EH (cell line): Measurements from ENCODE around the gene PIK3R5.

Source experiments
- DNase-seq: peaks from one replicate; pipeline ENCODE4 v3.0.0-alpha.2; 2015; ENCODE audit warnings: low read depth

Gene PIK3R5

GRCh38 chr17:8922451-8922850 is 43.1 kb downstream of the PIK3R5 start:
- DNase-seq: peak; percentile 89

- DNase-seq: no peak
These were observed 44.4 kb downstream of the PIK3R5 start for GRCh38 chr17:8921147-8921546.

- DNase-seq: peak; percentile 32
These were observed 46.6 kb downstream of the PIK3R5 start for GRCh38 chr17:8918807-8919465.

- no peak for DNase-seq
These were observed 49.0 kb downstream of the PIK3R5 start for GRCh38 chr17:8916466-8916865.

GRCh38 chr17:8914554-8914953 is 51.0 kb downstream of the PIK3R5 start:
- DNase-seq: no peak

- no peak for DNase-seq
These were observed 51.6 kb downstream of the PIK3R5 start for GRCh38 chr17:8913879-8914278.

GRCh38 chr17:8913091-8913490 is 52.4 kb downstream of the PIK3R5 start:
- DNase-seq: no peak

GRCh38 chr17:8912084-8912981 is 53.2 kb downstream of the PIK3R5 start:
- DNase-seq: no peak

GRCh38 chr17:8910969-8911604 is 54.4 kb downstream of the PIK3R5 start:
- no peak for DNase-seq

GRCh38 chr17:8909586-8910270 is 55.8 kb downstream of the PIK3R5 start:
- no peak for DNase-seq

- no peak for DNase-seq
These were observed 60.2 kb downstream of the PIK3R5 start for GRCh38 chr17:8905331-8905730.

- DNase-seq: no peak
These were observed 60.8 kb downstream of the PIK3R5 start for GRCh38 chr17:8904686-8905085.

- no peak for DNase-seq
These were observed 61.3 kb downstream of the PIK3R5 start for GRCh38 chr17:8904201-8904600.

- no peak for DNase-seq
These were observed 64.6 kb downstream of the PIK3R5 start for GRCh38 chr17:8900626-8901585.

GRCh38 chr17:8900207-8900606 is 65.3 kb downstream of the PIK3R5 start:
- DNase-seq: no peak

GRCh38 chr17:8898636-8899035 is 66.9 kb downstream of the PIK3R5 start:
- DNase-seq: no peak

GRCh38 chr17:8898126-8898525 is 67.4 kb downstream of the PIK3R5 start:
- no peak for DNase-seq

GRCh38 chr17:8896641-8897635 is 68.6 kb downstream of the PIK3R5 start:
- DNase-seq: no peak

- no peak for DNase-seq
These were observed 69.4 kb downstream of the PIK3R5 start for GRCh38 chr17:8896087-8896486.
